ENCODE results near the gene CHCHD6.

DNA sequence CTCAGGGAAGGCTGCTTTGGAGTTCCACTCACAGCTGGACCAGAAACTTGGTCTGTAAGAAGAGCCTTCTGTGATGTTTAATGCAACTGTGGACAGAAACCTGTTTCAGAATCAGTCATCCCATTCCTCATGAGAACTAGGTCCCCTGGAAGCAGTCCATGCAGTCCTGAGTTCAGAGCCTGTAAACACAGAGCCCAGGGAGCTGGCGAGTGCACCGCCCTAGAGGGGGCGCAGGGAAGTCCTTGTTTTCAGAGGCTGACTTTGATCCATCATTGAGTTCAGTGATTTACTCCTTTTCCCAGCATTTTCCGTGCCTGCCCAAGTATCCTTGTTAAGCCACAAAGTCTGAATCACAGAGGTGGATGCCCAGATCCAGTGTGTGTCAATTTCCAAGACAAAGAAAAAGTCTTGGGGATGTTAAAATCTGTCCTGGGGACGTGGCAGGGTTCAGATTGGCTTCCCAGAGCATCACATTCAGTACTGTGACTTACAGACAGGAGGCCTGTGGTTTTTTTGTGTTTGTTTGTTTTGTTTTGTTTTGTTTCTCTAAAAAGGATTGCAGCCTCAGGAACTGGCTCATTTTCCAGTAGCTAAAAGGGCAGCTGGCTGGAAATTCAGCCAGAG, 39.3 kb upstream of the CHCHD6 start:
- TF ChIP-seq, protein P1, sequence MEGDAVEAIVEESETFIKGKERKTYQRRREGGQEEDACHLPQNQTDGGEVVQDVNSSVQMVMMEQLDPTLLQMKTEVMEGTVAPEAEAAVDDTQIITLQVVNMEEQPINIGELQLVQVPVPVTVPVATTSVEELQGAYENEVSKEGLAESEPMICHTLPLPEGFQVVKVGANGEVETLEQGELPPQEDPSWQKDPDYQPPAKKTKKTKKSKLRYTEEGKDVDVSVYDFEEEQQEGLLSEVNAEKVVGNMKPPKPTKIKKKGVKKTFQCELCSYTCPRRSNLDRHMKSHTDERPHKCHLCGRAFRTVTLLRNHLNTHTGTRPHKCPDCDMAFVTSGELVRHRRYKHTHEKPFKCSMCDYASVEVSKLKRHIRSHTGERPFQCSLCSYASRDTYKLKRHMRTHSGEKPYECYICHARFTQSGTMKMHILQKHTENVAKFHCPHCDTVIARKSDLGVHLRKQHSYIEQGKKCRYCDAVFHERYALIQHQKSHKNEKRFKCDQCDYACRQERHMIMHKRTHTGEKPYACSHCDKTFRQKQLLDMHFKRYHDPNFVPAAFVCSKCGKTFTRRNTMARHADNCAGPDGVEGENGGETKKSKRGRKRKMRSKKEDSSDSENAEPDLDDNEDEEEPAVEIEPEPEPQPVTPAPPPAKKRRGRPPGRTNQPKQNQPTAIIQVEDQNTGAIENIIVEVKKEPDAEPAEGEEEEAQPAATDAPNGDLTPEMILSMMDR (IDR thresholded peaks at IDR 0.05; ENCODE audit: poor library complexity, severe bottlenecking) = no peak
- no peak for TF ChIP-seq EP300 (conservative IDR thresholded peaks at IDR 0.05; ENCODE audit: poor library complexity, severe bottlenecking)

All from neural cell (in vitro differentiated cells).